Neural cell (in vitro differentiated cells): ENCODE data around the gene MAPK8. TPM values are rescaled to one million over a fixed set of nuclear protein-coding genes. Genes with fewer than 3 reads are reported as not detected.

Experiments used
- H2AFZ ChIP-seq: fragments of 200-600, 300-800 bp; sonication (generic), shearing (Covaris generic); 2 replicates; pipeline ENCODE4 v1.6.0; 2014; ENCODE audit warnings: low read depth, mild to moderate bottlenecking, antibody characterized with exemption, low read length, moderate library complexity
- H3F3A ChIP-seq: fragments of 200-600 bp; shearing (Covaris generic); 2 replicates; pipeline ENCODE4 v1.6.1; 2016; ENCODE audit warnings: mild to moderate bottlenecking, moderate library complexity, mixed read lengths, antibody characterized with exemption, low read length; ENCODE audit not compliant: insufficient read depth, poor library complexity, severe bottlenecking
- H3K27ac ChIP-seq: fragments of 200-600, 300-800 bp; sonication (generic), shearing (Covaris generic); 2 replicates; pipeline ENCODE4 v1.5.1; 2014; ENCODE audit warnings: mild to moderate bottlenecking, low read length, moderate library complexity
- H3K27me3 ChIP-seq: fragments of 300-800, 200-600 bp; sonication (generic), shearing (Covaris generic); 2 replicates; pipeline ENCODE4 v1.6.0; 2014; ENCODE audit warnings: mild to moderate bottlenecking, low read depth, low read length, moderate library complexity; ENCODE audit not compliant: insufficient read depth
- H3K36me3 ChIP-seq: fragments of 300-800, 200-600 bp; sonication (generic), shearing (Covaris generic); 2 replicates; pipeline ENCODE4 v1.5.1; 2014; ENCODE audit warnings: mild to moderate bottlenecking, antibody characterized with exemption, low read length, moderate library complexity; ENCODE audit not compliant: insufficient read depth
- H3K4me2 ChIP-seq: fragments of 300-800, 200-600 bp; sonication (generic), shearing (Covaris generic); 2 replicates; pipeline ENCODE4 v1.6.0; 2014; ENCODE audit warnings: mild to moderate bottlenecking, low read length
- H3K4me3 ChIP-seq: fragments of 300-800, 200-600 bp; sonication (generic), shearing (Covaris generic); 2 replicates; pipeline ENCODE4 v1.5.1; 2014; ENCODE audit warnings: mild to moderate bottlenecking, low read length, moderate library complexity
- H3K79me2 ChIP-seq: fragments of 200-600 bp; shearing (Covaris generic); replicated peaks from 2 replicates; pipeline ENCODE4 v1.6.0; 2014; ENCODE audit warnings: mild to moderate bottlenecking, low read length, moderate library complexity; ENCODE audit not compliant: insufficient read depth
- H3K9ac ChIP-seq: fragments of 300-800, 200-600 bp; sonication (generic), shearing (Covaris generic); 2 replicates; pipeline ENCODE4 v1.6.1; 2016; ENCODE audit warnings: mild to moderate bottlenecking, low read length, mixed read lengths
- H3K9me2 ChIP-seq: fragments of 200-600 bp; shearing (Covaris generic); 2 replicates; pipeline ENCODE4 v1.6.1; 2016; ENCODE audit warnings: mild to moderate bottlenecking, low read length, mixed read lengths; ENCODE audit not compliant: insufficient read depth
- H3K9me3 ChIP-seq: fragments of 200-600, 300-800 bp; sonication (generic), shearing (Covaris generic); 2 replicates; pipeline ENCODE4 v1.6.1; 2016; ENCODE audit warnings: mild to moderate bottlenecking, mixed run types, low read length, moderate library complexity, mixed read lengths
- H4K20me1 ChIP-seq: fragments of 200-600 bp; shearing (Covaris generic); 2 replicates; pipeline ENCODE4 v1.6.1; 2016; ENCODE audit warnings: mild to moderate bottlenecking, mixed run types; ENCODE audit not compliant: insufficient read depth
- EP300 ChIP-seq: fragments of 450-650 bp; conservative IDR thresholded peaks from 2 replicates; pipeline ENCODE4 v1.6.1; 2014; ENCODE audit warnings: antibody characterized with exemption, mild to moderate bottlenecking, moderate library complexity; ENCODE audit not compliant: poor library complexity, severe bottlenecking
- EZH2 ChIP-seq: fragments of 200-600, 300-800 bp; shearing (Covaris generic), sonication (generic); IDR thresholded peaks from 2 replicates; pipeline ENCODE4 v1.6.1; 2014; ENCODE audit warnings: antibody characterized with exemption, low read length, borderline replicate concordance, mild to moderate bottlenecking; ENCODE audit not compliant: insufficient read depth, poor library complexity, severe bottlenecking
- MXI1 ChIP-seq: fragments of 450-650 bp; conservative IDR thresholded peaks from 2 replicates; pipeline ENCODE4 v1.6.1; 2014; ENCODE audit warnings: antibody characterized with exemption, mild to moderate bottlenecking; ENCODE audit not compliant: poor library complexity, severe bottlenecking
- POLR2AphosphoS5 ChIP-seq: IDR thresholded peaks from 2 replicates; pipeline ENCODE4 v1.6.1; 2012
- RAD21 ChIP-seq: fragments of 450-650 bp; conservative IDR thresholded peaks from 2 replicates; pipeline ENCODE4 v1.6.1; 2014; ENCODE audit warnings: antibody characterized with exemption, mild to moderate bottlenecking, moderate library complexity
- REST ChIP-seq: IDR thresholded peaks from 2 replicates; pipeline ENCODE4 v1.6.1; 2012; ENCODE audit warnings: borderline replicate concordance
- SMC3 ChIP-seq: fragments of 450-650 bp; conservative IDR thresholded peaks from 2 replicates; pipeline ENCODE4 v1.6.1; 2014; ENCODE audit warnings: antibody characterized with exemption, mild to moderate bottlenecking, moderate library complexity; ENCODE audit not compliant: poor library complexity
- TAF1 ChIP-seq: IDR thresholded peaks from 2 replicates; pipeline ENCODE4 v1.6.1; 2012; ENCODE audit warnings: low read depth
- polyA plus RNA-seq: library from polyadenylated mRNA; depleted of rRNA; stranded (reverse); fragments of >200 nt; gene quantifications from 2 replicates; pipeline ENCODE4 v1.2.3, GENCODE V29; 2014
- TF ChIP-seq, protein P1 (sequence below): fragments of 450-650 bp; IDR thresholded peaks from 2 replicates; pipeline ENCODE4 v1.5.1; 2014; ENCODE audit warnings: antibody characterized with exemption, mild to moderate bottlenecking, moderate library complexity; ENCODE audit not compliant: poor library complexity, severe bottlenecking

MAPK8 gene
- polyA plus RNA-seq, 1 donor from 2014 or later = 187 TPM

GRCh38 chr10:48377751-48378530 lies 71.5 kb downstream of the MAPK8 start:
- Histone ChIP-seq H3K27ac (no peak overlapping the region), H3K4me3 (no peak overlapping the region), H3K4me2 (no peak overlapping the region), H4K20me1 (no peaks in the 10 kb centered on the region), H2AFZ (no peak overlapping the region), H3K9me2 (no peaks in the 10 kb centered on the region), H3K36me3 (no peaks in the 10 kb centered on the region), H3K79me2 (peaks cover 18% of the 10 kb centered on the region), H3K27me3 (no peaks in the 10 kb centered on the region), H3F3A (no peaks in the 10 kb centered on the region), H3K9me3 (peaks cover 3% of the 10 kb centered on the region), H3K9ac (no peak overlapping the region)
- TF ChIP-seq EP300 (no peak), RAD21 (no peak), SMC3 (no peak), TAF1 (no peak), MXI1 (no peak), EZH2 (no peak), REST (no peak)
- TF ChIP-seq, protein P1, sequence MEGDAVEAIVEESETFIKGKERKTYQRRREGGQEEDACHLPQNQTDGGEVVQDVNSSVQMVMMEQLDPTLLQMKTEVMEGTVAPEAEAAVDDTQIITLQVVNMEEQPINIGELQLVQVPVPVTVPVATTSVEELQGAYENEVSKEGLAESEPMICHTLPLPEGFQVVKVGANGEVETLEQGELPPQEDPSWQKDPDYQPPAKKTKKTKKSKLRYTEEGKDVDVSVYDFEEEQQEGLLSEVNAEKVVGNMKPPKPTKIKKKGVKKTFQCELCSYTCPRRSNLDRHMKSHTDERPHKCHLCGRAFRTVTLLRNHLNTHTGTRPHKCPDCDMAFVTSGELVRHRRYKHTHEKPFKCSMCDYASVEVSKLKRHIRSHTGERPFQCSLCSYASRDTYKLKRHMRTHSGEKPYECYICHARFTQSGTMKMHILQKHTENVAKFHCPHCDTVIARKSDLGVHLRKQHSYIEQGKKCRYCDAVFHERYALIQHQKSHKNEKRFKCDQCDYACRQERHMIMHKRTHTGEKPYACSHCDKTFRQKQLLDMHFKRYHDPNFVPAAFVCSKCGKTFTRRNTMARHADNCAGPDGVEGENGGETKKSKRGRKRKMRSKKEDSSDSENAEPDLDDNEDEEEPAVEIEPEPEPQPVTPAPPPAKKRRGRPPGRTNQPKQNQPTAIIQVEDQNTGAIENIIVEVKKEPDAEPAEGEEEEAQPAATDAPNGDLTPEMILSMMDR = no peak

GRCh38 chr10:48378675-48379074 lies 72.2 kb downstream of the MAPK8 start:
- TF ChIP-seq POLR2AphosphoS5 (no peak), TAF1 (no peak), SMC3 (no peak), EZH2 (no peak), MXI1 (no peak), EP300 (no peak)
- TF ChIP-seq, protein P1 = no peak
- no peaks in the 10 kb centered on the region for H3F3A ChIP-seq
- H4K20me1 ChIP-seq = no peaks in the 10 kb centered on the region
- H3K9me2 ChIP-seq = no peaks in the 10 kb centered on the region
- no peak overlapping the region for H3K4me2 ChIP-seq
- no peak overlapping the region for H3K9ac ChIP-seq
- no peaks in the 10 kb centered on the region for H3K36me3 ChIP-seq
- H3K4me3 ChIP-seq = no peak overlapping the region
- no peak overlapping the region for H3K27ac ChIP-seq
- H3K79me2 ChIP-seq = peaks cover 20% of the 10 kb centered on the region
- peaks cover 3% of the 10 kb centered on the region for H3K9me3 ChIP-seq
- H2AFZ ChIP-seq = no peak overlapping the region
- H3K27me3 ChIP-seq = no peaks in the 10 kb centered on the region
